Fibroblast of skin of back (primary cell): ENCODE results near the gene PXT1.

ENCODE experiments used
- DNase-seq: peaks from one replicate; pipeline ENCODE4 v3.0.0-alpha.2; 2013

The PXT1 gene

GRCh38 chr6:36387440-36388303 lies 55.0 kb downstream of the PXT1 start, which contains the start of gene ETV7:
Gene ETV7, minus strand, starts transcription at chr6:36387669. Its CDS starts 128 bp downstream, at chr6:36387541.
- peak; percentile 18 for DNase-seq

- peak; percentile 65 for DNase-seq
Observed at GRCh38 chr6:36386495-36387439, 55.9 kb downstream of the PXT1 start.

- no peak for DNase-seq
Observed at GRCh38 chr6:36384095-36384494, 58.6 kb downstream of the PXT1 start.

- no peak for DNase-seq
Observed at GRCh38 chr6:36383606-36384005, 59.0 kb downstream of the PXT1 start.

- no peak for DNase-seq
Observed at GRCh38 chr6:36382976-36383375, 59.7 kb downstream of the PXT1 start.

GRCh38 chr6:36381502-36382389 lies 60.9 kb downstream of the PXT1 start:
- no peak for DNase-seq

GRCh38 chr6:36380166-36380565 lies 62.5 kb downstream of the PXT1 start:
- no peak for DNase-seq

GRCh38 chr6:36378936-36379335 lies 63.7 kb downstream of the PXT1 start:
- DNase-seq, result no peak

GRCh38 chr6:36378243-36378920 lies 64.3 kb downstream of the PXT1 start:
- no peak for DNase-seq

GRCh38 chr6:36377594-36377993 lies 65.1 kb downstream of the PXT1 start:
- DNase-seq, result no peak

- no peak for DNase-seq
Observed at GRCh38 chr6:36376742-36377141, 65.9 kb downstream of the PXT1 start.

GRCh38 chr6:36376183-36376582 lies 66.5 kb downstream of the PXT1 start:
- no peak for DNase-seq

GRCh38 chr6:36375644-36376155 lies 67.0 kb downstream of the PXT1 start:
- no peak for DNase-seq

GRCh38 chr6:36374972-36375371 lies 67.7 kb downstream of the PXT1 start:
- no peak for DNase-seq

- DNase-seq, result no peak
Observed at GRCh38 chr6:36374194-36374593, 68.5 kb downstream of the PXT1 start.

GRCh38 chr6:36373368-36374019 lies 69.2 kb downstream of the PXT1 start:
- DNase-seq, result no peak

- DNase-seq, result no peak
Observed at GRCh38 chr6:36372088-36372487, 70.6 kb downstream of the PXT1 start.

GRCh38 chr6:36371211-36371610 lies 71.4 kb downstream of the PXT1 start:
- DNase-seq, result no peak

- DNase-seq, result no peak
Observed at GRCh38 chr6:36370638-36371037, 72.0 kb downstream of the PXT1 start.

GRCh38 chr6:36368921-36369865 lies 73.5 kb downstream of the PXT1 start:
- DNase-seq, result peak; percentile 89
